ENCODE measurements around the gene FBRSL1.

The FBRSL1 gene

DNA sequence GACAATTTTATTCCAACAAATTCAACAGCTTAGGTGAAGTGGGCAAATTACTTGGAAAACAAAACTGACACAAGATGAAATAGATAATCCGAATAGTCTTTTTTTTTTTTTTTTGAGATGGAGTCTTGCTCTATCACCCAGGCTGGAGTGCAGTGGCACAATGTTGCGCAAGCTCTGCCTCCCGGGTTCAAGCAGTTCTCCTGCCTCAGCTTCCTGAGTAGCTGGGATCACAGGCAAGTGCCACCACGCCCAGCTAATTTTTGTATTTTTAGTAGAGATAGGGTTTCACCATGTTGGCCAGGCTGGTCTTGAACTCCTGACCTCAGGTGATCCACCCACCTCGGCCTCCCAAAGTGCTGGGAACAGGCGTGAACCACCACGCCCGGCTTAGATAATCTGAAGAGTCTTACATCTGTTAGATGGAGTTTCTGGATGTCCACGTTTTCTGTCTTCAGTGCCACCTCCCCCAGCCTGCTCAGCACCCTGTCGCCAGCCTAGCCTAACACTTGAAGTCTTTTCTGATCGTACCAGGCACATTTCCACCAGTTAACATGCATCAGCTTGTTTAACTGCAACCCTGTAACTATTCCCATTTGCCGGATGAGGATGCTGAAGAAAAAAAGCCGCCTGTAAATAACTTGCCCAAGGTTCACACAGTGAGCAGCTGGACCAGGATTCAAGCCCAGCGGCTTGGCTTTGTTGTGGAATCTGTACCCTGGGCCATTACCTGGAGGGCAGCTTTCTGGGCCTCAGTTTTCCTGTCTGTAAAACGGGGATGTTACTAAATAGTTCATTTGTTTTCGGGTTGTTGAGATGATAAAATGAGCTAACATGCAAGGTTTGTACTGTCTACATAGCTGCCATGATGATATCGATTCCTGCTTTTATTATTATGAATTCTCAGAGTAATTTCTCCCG lies 26.4 kb downstream of the FBRSL1 start:
- in situ Hi-C loops (cut with MboI; ENCODE audit: low pct_unique_long_range_greater_than_20kb, low sequenced_read_pairs), result no loop called here
- no peak for DNase-seq

DNA sequence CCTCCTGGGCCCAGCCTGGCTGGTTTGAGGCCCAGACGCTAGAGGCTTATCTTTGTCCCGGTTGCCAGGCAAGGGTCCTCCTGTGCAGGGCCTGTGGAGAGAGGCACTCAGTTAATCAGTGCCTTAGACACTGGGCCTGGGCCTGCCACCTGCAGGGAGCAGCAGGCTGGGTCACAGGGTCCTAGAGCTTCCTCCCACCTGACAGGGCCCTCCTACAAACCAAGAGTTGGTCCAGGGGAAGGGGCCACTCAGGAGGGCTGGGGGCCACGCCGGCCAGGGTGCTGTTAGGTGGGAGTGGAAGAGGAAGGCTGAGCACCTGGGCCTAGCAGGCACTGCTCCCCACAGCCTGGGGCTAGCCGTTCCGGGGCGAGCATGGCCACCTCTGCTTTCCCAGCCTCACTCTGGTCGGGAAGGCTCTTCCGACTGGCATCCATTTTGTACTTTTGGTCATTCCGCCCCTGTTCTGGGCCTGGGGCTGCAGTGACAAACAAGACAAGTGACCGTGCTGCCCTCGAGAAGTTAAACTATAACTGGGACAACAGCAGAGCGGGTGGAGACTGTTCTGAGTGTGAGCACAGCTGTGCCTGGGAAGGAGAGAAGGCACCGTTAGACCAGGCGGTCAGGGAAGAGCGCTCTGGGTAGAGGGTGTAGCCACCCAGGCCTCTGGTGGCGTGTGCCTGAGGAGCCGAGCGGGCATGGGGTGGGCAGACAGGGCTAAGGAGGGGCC lies 27.2 kb downstream of the FBRSL1 start:
- no peak for DNase-seq
- in situ Hi-C loops (cut with MboI; ENCODE audit: low pct_unique_long_range_greater_than_20kb, low sequenced_read_pairs), result no loop called here

DNA sequence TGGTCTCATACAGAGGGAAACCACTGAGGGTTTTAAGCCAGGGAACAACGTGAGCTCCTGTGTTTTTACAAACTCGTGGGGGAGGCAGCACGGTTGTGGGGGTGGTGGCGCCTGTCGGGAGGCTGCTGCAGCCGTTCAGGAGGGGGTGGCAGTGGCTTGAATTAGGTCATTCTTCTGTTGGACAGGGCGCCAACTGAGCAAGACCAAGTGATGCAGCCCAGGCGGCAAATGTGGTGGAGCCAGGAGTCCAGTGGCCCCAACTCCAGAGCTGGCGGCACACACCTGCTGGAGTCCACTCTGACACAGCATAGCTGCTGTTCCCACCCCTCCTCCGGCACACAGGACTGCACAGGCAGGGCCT lies 27.8 kb downstream of the FBRSL1 start:
- in situ Hi-C loops (cut with MboI; ENCODE audit: low pct_unique_long_range_greater_than_20kb, low sequenced_read_pairs), result no loop called here
- DNase-seq, result no peak

DNA sequence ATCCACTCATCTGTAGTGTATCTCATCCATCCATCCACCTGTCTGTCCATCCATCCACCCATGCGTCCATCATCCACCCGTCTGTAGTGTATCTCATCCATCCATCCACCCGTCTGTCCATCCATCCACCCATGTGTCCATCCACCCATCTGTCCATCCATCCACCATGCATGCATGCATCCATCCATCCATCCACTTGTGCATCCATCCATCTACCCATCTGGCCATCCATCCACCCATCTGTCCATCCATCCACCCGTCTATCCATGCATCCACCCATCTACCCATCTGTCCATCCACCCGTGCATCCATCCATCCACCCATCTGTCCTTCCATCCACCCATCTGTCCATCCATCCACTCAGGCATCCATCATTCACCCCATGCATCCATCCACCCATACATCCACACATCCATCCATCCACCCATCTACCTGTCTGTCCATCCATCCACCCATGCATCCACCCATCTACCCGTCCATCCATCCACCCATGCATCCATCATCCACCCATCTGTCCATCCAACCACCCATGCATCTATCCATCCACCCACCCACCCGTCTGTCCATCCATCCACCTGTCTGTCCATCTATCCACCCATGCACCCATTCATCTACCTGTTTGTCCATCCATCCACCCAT lies 28.5 kb downstream of the FBRSL1 start:
- in situ Hi-C loops (cut with MboI; ENCODE audit: low pct_unique_long_range_greater_than_20kb, low sequenced_read_pairs), result no loop called here
- no peak for DNase-seq

DNA sequence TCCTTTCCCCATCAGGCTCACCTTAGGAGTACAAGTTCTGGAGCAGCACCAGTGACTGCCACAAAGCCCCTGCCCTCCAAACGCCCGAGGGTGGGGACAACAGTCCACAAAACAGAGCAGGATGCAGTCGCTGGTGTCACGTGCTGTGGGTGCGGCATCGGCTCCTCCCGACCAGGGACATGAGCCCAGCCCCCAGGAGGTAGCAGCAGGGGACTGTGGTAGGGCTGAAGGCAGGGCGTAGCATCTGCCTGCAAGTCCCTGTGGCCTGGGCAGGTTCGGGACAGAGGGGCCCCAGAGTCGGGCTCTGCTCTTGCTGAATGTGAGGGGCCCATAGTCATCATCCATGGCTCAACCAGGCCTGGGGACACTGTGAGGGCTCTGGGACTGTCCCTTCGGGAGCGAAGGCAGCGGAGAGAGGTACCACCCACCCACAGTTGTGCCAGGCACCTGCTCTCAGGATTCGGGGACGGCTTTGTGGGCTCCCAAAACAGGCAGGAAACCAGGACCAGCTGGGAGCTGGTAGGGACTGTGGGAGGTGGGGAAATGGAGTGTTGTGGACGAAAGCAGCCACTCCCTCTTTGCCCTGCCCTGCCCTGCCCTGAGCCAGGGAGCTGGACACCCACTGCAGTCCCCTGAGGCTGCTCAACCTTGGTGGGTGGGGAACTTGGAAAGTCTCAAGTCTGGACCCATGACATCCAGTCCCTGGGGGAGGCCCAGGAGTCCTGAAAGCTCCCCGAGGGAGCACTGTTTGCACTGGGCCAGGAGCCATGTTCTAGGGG lies 30.7 kb downstream of the FBRSL1 start:
- in situ Hi-C loops (cut with MboI; ENCODE audit: low pct_unique_long_range_greater_than_20kb, low sequenced_read_pairs), result no loop called here
- DNase-seq, result no peak

DNA sequence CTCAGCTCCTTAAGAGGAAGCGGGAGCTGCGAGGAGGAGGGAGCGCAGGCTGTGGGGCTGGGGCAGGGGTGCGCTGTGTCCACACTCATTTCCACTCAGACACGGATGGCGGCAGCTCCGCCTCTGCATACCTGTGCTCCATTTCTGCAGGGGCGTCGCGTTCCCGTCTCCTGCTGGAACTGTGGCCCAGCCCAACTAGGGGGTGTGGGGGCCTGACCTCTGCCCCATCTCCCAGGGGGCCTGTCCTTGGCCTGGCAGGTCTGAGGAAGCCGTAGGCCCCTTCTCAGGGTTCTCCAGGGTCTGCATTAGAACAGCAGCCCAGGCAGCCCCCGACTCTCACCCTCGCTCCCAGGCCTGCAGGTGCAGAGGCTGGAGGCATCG lies 31.2 kb downstream of the FBRSL1 start:
- in situ Hi-C loops (cut with MboI; ENCODE audit: low pct_unique_long_range_greater_than_20kb, low sequenced_read_pairs), result no loop called here
- DNase-seq, result no peak

DNA sequence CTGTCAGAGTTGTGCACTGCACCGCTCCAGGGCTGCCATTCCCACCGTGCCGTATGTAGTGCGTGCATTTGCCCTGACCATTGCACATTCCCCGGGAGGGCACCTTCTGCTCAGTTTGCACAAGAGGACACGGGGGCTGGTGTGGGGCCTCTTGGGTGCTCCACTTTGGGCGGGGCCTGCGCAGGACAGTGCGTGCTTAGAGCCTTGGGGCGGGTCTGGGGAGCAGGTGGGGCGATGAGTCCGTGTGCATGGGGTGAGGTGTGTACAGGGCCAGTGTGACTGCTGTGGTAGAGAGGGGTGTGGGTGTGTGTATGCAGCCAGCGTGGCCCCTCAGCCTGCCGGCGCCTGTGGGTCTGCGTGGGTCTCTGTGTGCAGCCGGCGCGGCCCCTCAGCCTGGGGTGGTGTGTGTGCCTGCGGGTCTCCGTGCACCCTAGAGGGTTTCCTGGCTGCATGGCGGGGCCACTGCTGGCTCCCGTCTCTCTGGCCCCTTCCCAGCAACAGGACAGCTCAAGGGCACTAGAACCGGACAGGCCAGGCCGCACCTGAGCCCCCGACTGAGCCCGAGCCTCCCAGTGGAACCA lies 31.9 kb downstream of the FBRSL1 start:
- DNase-seq, result no peak
- in situ Hi-C loops (cut with MboI; ENCODE audit: low pct_unique_long_range_greater_than_20kb, low sequenced_read_pairs), result no loop called here

DNA sequence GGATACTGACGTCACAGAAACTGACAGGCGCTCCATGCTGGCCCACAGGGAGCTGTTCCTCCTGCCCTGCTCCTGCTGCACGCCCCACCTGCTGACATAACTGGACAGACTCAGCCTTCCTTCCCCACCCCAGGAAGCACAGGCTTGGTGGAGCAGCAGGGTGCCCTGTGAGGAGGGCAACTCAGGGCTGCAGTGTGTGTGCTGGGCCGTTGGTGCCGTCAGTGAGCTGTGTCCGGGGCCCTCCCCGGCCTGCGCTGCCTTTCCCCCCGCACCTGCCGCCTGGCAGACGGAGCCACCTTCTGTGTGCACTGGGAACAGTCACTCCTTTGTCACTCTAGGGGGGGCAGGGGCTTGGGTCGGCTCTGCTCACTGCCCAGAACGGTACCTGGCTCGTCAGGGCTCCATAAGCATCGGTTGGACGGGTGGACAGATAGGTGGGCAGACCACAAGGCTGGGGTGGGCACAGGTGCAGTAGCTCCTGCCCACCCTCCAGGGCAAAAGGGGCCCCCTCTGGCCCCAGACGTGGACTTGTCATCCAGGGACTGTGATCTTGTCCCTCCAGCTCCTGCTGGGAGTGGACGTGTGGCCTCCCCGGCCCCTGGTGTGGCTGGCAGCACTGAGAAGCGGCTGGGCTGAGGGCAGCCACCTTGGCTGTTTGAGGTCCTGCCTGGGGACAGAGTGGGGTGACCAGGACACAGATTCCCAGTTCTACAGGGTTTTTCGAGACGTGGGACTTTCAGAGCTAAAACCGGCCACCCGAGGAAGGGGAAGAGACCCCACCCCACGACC lies 32.8 kb downstream of the FBRSL1 start:
- no peak for DNase-seq
- in situ Hi-C loops (cut with MboI; ENCODE audit: low pct_unique_long_range_greater_than_20kb, low sequenced_read_pairs), result no loop called here

DNA sequence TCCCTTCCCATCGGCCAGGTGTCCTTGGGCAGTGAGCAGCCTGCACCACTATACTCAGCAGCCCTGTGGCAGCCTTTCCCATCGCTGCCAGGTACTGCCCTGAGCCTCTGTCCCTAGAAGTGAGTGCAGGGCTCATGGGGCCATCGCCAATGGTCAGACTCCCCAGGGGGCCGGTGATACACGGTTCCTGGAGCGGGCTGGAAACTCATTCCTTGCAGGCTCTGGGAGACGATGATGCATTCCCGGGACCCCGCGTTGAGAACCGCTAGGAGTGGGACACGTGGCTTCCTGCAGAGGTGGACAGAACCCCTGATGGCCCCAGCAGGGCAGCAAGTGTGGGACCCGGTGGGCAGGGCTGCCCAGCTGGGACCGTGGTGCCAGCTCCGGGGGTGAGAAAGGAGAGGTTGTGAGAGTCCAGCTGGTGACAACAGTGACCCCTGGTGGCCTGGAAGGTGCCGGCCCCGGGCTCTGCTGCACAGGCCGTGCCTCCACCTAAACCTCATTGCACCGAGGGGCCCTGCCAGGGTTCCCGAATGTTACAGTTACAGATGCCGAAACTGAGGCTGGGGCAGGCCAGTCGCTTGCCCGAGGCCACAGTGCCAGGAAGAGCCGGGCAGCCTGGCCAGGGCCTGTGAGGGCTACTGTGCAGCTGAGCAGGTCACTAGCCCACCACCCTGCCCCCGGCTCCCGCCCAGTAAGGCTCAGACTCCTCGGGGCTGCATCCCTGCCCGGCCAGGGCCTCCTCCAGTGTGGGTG lies 33.8 kb downstream of the FBRSL1 start:
- DNase-seq, result peak; percentile 85
- in situ Hi-C loops (cut with MboI; ENCODE audit: low pct_unique_long_range_greater_than_20kb, low sequenced_read_pairs), result no loop called here

DNA sequence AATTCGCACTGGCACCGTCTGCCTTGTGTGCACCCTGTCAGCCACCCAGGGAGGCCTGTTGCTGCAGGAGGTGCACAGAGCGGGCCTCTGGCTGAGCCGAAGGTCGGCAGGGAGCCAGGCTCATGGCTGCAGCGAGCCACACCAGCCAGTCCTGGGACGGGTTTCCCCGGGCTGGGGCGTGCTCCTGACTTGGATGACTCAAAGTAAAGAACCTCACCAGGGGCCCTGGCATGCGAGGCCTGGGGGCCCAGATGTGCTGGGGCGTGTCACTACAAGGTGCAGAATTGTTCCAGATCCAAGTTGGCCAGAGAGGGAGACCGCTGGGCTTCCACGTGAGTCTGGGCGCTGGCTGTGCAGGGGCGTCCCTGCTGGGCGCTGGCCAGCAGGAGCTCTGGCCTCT lies 34.5 kb downstream of the FBRSL1 start:
- DNase-seq, result no peak
- in situ Hi-C loops (cut with MboI; ENCODE audit: low pct_unique_long_range_greater_than_20kb, low sequenced_read_pairs), result no loop called here

DNA sequence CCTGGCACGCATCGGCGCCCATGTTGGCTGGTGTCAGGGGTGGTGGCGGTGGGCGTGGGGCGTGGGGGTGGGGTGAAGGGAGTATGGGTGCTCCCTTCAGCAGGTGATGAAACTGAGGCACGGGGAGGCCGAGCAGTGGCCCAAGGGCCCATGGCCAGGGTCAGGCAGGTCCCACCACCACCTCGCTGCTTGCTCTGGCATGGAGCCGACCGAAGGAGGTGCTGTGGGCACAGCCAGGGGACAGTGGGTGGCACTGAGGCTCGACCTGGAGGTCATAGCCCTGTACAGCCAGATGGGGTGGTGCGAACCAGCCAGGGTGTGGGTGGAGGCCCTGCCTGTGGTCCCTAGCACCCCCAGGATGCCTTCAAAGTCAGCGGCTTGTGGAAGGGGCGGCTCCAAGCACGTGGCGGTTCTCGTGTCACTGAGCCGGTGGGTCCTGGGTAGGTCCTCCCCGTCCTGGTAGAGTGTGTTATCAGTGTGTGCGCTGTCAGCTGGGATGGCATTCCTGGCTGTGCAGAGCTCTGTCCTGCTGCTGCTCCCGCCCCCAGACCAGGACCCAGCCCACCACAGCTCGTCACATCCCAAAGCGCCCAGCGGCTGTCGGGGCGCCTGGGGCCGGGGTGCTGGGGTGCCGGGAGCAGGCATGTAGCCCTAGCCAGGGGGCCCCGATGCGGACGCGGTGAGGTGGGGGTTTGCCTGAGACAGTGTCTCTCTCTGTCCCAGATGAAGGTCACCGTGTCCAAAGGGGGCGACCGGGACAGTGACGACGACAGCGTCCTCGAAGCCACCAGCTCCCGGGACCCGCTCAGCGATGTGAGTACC lies 35.3 kb downstream of the FBRSL1 start:
- in situ Hi-C loops (cut with MboI; ENCODE audit: low pct_unique_long_range_greater_than_20kb, low sequenced_read_pairs), result no loop called here
- DNase-seq, result no peak

DNA sequence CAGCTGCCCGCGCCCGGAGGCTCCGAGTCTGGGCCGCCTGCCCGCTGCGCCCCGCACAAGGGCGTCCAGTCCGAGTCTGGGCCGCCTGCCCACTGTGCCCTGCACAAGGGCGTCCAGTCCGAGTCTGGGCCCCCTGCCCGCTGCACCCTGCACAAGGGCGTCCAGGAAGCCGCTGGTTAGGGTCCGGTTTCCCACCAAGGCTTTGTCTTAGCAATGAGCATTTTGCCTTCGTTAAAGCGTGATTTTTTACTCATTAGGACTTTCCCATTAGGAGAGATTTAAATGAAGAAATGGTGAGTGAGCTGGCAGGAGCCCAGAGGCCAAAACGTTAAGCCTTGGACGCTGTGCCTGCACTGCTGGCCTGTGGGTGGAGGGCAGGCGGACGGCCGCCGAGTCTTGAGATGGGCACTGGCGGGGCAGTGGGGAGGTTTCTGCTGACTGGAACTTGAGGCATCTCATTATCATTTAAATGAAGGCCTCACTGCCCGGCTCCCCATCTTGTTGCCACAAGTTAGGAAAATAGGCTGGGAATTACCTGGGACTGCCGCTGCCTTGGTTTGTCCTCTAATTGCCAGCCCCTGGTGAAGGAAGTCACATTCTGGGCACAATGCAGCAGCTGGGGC lies 36.0 kb downstream of the FBRSL1 start:
- in situ Hi-C loops (cut with MboI; ENCODE audit: low pct_unique_long_range_greater_than_20kb, low sequenced_read_pairs), result no loop called here
- DNase-seq, result no peak

DNA sequence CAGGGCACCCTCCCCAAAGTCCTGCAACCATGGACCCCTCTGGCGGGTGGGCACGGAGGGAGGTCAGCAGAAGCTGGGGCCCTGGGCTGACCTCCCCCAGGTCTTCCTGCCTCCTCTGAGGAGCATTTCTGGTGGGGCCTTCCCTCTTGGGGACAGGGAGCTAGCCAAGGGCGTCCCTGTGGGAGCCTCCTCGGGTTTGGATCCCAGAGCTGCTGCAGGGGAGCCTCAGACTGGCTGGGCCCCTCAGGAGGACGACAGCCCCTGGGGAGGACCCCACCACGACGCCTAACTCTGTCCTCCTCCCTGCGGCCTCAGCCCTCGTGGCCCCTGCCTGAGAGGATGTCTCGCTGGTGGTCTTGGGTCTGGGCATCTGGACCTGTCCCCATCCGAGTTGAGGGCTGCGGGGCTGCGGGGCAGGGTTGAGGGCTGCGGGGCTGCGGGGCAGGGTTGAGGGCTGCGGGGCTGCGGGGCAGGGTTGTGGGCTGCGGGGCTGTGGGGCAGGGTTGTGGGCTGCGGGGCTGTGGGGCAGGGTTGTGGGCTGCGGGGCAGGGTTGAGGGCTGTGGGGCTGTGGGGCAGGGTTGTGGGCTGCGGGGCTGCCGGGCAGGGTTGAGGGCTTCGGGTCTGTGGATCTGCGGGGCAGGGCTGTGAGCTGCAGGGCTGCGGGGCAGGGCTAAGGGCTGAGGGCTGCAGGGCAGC lies 37.4 kb downstream of the FBRSL1 start:
- in situ Hi-C loops (cut with MboI; ENCODE audit: low pct_unique_long_range_greater_than_20kb, low sequenced_read_pairs), result no loop called here
- DNase-seq, result no peak

DNA sequence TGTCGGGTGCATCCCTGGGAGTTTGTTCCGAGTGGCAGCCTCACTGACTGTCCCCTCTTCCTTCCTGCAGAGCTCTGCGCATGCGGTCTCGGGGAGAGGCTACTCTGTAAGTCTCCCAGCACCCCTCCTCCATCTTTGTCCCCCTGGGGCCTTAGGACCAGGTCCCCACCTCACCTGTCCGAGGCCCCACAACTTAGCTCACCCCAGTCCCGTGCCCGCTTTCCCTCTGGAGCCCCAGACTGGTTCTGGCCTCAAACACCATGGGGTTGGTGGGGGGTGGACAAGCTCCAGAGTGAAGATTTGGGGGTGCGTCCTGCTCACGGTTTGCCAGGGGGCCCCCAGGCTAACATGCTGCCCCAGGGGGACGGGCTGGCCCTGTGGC lies 37.9 kb downstream of the FBRSL1 start:
- in situ Hi-C loops (cut with MboI; ENCODE audit: low pct_unique_long_range_greater_than_20kb, low sequenced_read_pairs), result no loop called here
- no peak for DNase-seq

DNA sequence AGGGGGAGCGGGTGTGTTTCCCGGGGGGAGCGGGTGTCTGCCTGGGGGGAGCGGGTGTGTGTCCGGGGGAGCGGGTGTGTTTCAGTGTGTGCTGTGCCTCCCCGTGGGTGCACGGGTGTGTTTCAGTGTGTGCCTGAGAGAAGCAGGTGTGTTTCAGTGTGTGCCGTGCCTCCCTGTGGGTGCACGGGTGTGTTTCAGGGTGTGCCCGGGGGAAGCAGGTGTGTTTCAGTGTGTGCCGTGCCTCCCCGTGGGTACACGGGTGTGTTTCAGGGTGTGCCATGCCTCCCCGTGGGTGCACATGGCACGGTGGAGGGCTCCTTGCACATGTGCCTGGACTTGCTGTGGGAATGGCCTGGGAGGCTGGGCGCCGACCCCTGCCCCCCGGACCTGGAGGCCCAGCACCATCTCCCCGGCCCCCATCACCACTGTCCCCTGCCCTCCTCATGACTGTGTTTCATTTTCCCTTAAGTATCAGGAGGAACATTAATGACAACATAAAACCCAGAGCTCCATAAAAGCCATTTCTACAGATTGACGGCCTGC lies 38.7 kb downstream of the FBRSL1 start:
- no peak for DNase-seq
- in situ Hi-C loops (cut with MboI; ENCODE audit: low pct_unique_long_range_greater_than_20kb, low sequenced_read_pairs), result no loop called here

All from KBM-7 (cell line).